ENCODE data around the gene SIAH3.

SIAH3 gene

DNA sequence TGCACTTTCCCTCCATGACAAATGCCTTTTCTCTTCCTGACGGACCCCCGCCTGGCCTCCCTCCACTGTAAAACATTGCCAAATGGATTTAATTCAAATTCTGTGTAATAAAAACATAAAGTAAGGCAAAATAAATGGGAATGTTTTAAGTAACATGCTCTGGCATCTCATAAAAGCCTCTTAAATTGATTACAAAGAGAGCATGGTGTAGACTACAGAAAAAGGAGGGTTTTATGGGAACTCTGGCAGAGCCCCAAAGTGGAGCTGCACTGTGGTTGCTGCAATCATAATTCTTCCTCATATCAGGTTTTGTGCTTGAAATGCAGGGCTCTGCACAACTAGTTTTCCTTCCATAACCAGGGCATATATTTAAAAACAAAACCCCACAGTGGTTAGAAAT is 44.3 kb upstream of the SIAH3 start:
- no peak for ATAC-seq
- TF ChIP-seq ISL1 (CRISPR knock-in tag; IDR thresholded peaks at IDR 0.05) = peak; percentile 65
- TF ChIP-seq ZNF70 (CRISPR knock-in tag; IDR thresholded peaks at IDR 0.05) = peak; percentile 55; the same call in 1 of the 2 replicates
- no peak for TF ChIP-seq POU6F1 (CRISPR knock-in tag; IDR thresholded peaks at IDR 0.05; ENCODE audit: borderline replicate concordance, low read depth)

DNA sequence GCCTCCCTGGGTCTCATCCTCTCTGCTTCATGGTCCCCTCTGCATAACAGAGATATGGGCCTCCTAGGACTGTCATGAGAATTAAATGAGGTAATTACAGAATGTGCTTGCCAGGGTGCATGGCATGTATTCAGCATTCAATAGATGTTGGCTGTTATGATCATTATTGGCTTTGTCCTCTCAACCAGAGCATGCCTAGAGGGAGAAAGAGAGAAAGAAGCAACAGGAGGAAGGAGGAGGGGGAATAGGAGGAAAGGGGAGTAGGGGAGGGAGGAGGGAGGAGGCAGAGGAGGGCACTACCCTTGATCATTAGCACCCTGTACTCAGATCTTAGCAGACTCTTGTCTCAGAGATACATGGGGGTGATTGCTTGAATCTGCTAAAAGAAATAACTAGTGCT is 41.0 kb upstream of the SIAH3 start:
- no peak for TF ChIP-seq TOX (CRISPR knock-in tag; IDR thresholded peaks at IDR 0.05; ENCODE audit: borderline replicate concordance)
- TF ChIP-seq ZC3H10 (CRISPR knock-in tag; IDR thresholded peaks at IDR 0.05) = no peak
- no peak for TF ChIP-seq RARB (CRISPR knock-in tag; IDR thresholded peaks at IDR 0.05)
- TF ChIP-seq ZNF70 (CRISPR knock-in tag; IDR thresholded peaks at IDR 0.05) = no peak
- TF ChIP-seq ZFP3 (CRISPR knock-in tag; IDR thresholded peaks at IDR 0.05) = no peak
- TF ChIP-seq TCF4 (CRISPR knock-in tag; IDR thresholded peaks at IDR 0.05; ENCODE audit: borderline replicate concordance) = no peak
- no peak for TF ChIP-seq CSRNP3 (CRISPR knock-in tag; IDR thresholded peaks at IDR 0.05)
- TF ChIP-seq ZNF8 (CRISPR knock-in tag; IDR thresholded peaks at IDR 0.05) = no peak
- TF ChIP-seq BACH2 (CRISPR knock-in tag; IDR thresholded peaks at IDR 0.05; ENCODE audit: borderline replicate concordance) = no peak
- TF ChIP-seq OSR1 (CRISPR knock-in tag; IDR thresholded peaks at IDR 0.05) = no peak
- no peak for TF ChIP-seq ARNTL (CRISPR knock-in tag; IDR thresholded peaks at IDR 0.05; ENCODE audit: borderline replicate concordance, low read depth)
- TF ChIP-seq PATZ1 (CRISPR knock-in tag; IDR thresholded peaks at IDR 0.05; ENCODE audit: borderline replicate concordance) = no peak
- no peak for TF ChIP-seq CREB5 (CRISPR knock-in tag; IDR thresholded peaks at IDR 0.05; ENCODE audit: low read depth)
- no peak for TF ChIP-seq ISL1 (CRISPR knock-in tag; IDR thresholded peaks at IDR 0.05)
- no peak for TF ChIP-seq CSDC2 (CRISPR knock-in tag; IDR thresholded peaks at IDR 0.05)
- TF ChIP-seq GLIS3 (CRISPR knock-in tag; IDR thresholded peaks at IDR 0.05) = no peak
- TF ChIP-seq ZNF565 (CRISPR knock-in tag; conservative IDR thresholded peaks at IDR 0.05; ENCODE audit: low read depth) = no peak
- ATAC-seq = no peak

DNA sequence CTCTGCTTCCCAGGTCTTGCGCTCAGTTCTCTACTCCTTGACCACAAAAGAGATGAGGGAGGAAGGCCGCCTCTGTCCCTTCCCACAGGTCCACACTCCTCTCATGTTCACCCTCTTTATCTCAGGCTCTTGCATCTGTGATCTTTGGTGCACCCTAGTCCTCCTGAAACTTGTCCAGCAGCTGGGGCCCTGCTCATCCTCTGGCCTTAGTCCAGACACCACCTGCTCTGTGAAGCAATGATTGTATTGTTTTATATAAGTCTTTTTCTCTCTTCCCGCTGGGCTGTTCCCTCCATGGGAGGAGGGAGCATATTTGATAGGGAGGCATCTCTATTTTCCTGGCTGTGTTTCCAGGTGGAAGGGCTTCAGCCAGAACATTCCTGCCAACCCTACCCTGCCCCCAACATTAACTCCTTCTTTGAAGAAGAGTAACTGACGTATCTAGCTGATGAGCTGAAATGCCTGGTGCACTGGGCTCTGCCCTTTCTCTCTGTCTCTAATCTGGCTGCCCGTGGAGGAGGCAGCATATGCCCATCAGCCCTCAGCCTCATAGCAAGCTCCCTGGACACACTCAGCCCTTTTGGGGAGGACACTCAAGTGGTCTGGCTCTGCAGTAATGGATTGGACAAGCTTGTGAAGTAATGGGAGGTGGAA is 38.2 kb upstream of the SIAH3 start:
- ATAC-seq = no peak
- TF ChIP-seq ESRRG (CRISPR knock-in tag; IDR thresholded peaks at IDR 0.05) (no peak), PATZ1 (CRISPR knock-in tag; IDR thresholded peaks at IDR 0.05; ENCODE audit: borderline replicate concordance) (no peak), OSR1 (CRISPR knock-in tag; IDR thresholded peaks at IDR 0.05) (no peak), TCF4 (CRISPR knock-in tag; IDR thresholded peaks at IDR 0.05; ENCODE audit: borderline replicate concordance) (no peak), SNAI2 (CRISPR knock-in tag; IDR thresholded peaks at IDR 0.05) (no peak), ZNF70 (CRISPR knock-in tag; IDR thresholded peaks at IDR 0.05) (no peak), BACH2 (CRISPR knock-in tag; IDR thresholded peaks at IDR 0.05; ENCODE audit: borderline replicate concordance) (no peak), ZFP3 (CRISPR knock-in tag; IDR thresholded peaks at IDR 0.05) (no peak), ISL1 (CRISPR knock-in tag; IDR thresholded peaks at IDR 0.05) (no peak), ZC3H10 (CRISPR knock-in tag; IDR thresholded peaks at IDR 0.05) (no peak)
